ENCODE results near the gene XYLT1. TPM values are rescaled to one million over a fixed set of nuclear protein-coding genes. Genes with fewer than 3 reads are reported as not detected.
A peak's percentile ranks its signal among the peaks of the same experiment; 100 is the strongest.

The XYLT1 gene
- total and polyA plus RNA-seq, 9 of the 15 experiments (the other 6 are each of a cell fraction or from before 2014, with no cell fraction given): 0.03 to 0.09 (median 0.08) TPM; not detected in 6

DNA sequence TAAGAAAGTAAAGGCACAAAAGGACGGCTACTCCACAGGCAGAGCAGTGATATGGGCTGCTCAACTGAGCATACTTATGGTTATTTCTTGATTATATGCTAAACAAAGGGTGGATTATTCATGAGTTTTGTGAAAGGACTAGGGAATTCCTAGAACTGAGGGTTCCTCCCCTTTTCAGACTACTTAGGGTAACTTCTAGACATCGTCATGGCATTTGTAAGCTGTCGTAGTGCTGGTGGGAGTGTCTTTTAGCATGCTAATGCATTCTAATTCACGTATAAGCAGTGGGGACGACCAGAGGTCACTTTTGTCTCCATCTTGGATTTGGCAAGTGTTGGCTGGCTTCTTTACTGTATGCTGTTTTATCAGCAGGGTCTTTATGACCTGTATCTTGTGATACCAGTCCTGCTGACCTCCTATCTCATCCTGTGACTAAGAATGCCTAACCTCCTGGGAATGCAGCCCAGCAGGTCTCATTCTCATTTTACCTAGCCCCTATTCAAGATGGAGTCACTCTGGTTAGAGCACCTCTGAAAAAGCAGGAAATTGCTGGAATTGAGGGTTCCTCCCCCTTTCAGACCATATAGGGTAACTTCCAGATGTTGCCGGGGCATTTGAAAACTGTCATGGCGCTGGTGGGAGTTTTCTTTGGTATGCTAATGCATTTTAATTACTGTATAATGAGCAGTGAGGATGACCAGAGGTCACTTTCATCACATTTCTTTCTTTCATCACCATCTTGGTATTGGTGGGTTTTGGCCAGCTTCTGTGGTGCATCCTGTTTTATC lies 388.5 kb downstream of the XYLT1 start:
- Histone ChIP-seq H3K79me2 (ENCODE audit: control insufficient read depth, insufficient read depth, low read length) (no peaks in the 10 kb centered on the region; the same call in 2 of the 3 replicates), H4K20me1 (replicated peaks; ENCODE audit: control insufficient read depth, insufficient read depth, low read length) (peaks cover 14% of the 10 kb centered on the region; the same call in 1 of the 2 replicates), H3K4me3 (no peak overlapping the region), H3K4me2 (ENCODE audit: insufficient read depth, low read length) (peak overlapping the region; percentile 38; the same call in 1 of the 2 replicates), H3K9me1 (ENCODE audit: control insufficient read depth, insufficient read depth, low read length) (no peaks in the 10 kb centered on the region), H3K27ac (ENCODE audit: extremely low read depth, low read depth, low read length) (no peak overlapping the region), H3K4me1 (replicated peaks in 1 of 2; ENCODE audit: control insufficient read depth in 2 of 2, insufficient read depth in 2 of 2, low read length in 2 of 2) (peaks cover 0 to 22% of the 10 kb centered on the region in 2 experiments; a peak in 2 of 5 replicates), H3K9me3 (replicated peaks; ENCODE audit: control insufficient read depth, insufficient read depth, low read depth, low read length) (no peaks in the 10 kb centered on the region), H2AFZ (ENCODE audit: low read depth, low read length) (no peak overlapping the region), H3K27me3 (ENCODE audit: control insufficient read depth in 2 of 2, insufficient read depth in 2 of 2, low read length in 2 of 2) (no peaks in the 10 kb centered on the region), H3K9ac (ENCODE audit: insufficient read depth in 1 of 2, low read depth in 2 of 2, low read length in 2 of 2) (no peak overlapping the region), H3K36me3 (ENCODE audit: control insufficient read depth, insufficient read depth, low read length) (no peaks in the 10 kb centered on the region)
- no TSS peak for BruUV-seq (replicated peaks)
- WGBS (ENCODE audit: insufficient coverage, low coverage, missing lambda C conversion rate): 14% methylated on average over 7 of the region's 7 CpGs
- in situ Hi-C loops (cut with MboI): no loop called here
- no peak for FAIRE-seq
- ATAC-seq: peak; percentile 77
- ChIA-PET CTCF (ENCODE audit: low intra/inter-chr PET ratio) (no interaction called here), POLR2A (interaction anchor here (0.6 kb wide), 1 partner anchor 9 kb away, joined by 4 read pairs; no protein-coding TSS in a partner anchor)
- DNase-seq (ENCODE audit: extremely low read depth in 1 of 4, low spot score in 3 of 4): peak in 1 of 4 experiments; percentile 32
- intact Hi-C loops (cut with micrococcal nuclease): no loop called here
- TF ChIP-seq, protein P1, sequence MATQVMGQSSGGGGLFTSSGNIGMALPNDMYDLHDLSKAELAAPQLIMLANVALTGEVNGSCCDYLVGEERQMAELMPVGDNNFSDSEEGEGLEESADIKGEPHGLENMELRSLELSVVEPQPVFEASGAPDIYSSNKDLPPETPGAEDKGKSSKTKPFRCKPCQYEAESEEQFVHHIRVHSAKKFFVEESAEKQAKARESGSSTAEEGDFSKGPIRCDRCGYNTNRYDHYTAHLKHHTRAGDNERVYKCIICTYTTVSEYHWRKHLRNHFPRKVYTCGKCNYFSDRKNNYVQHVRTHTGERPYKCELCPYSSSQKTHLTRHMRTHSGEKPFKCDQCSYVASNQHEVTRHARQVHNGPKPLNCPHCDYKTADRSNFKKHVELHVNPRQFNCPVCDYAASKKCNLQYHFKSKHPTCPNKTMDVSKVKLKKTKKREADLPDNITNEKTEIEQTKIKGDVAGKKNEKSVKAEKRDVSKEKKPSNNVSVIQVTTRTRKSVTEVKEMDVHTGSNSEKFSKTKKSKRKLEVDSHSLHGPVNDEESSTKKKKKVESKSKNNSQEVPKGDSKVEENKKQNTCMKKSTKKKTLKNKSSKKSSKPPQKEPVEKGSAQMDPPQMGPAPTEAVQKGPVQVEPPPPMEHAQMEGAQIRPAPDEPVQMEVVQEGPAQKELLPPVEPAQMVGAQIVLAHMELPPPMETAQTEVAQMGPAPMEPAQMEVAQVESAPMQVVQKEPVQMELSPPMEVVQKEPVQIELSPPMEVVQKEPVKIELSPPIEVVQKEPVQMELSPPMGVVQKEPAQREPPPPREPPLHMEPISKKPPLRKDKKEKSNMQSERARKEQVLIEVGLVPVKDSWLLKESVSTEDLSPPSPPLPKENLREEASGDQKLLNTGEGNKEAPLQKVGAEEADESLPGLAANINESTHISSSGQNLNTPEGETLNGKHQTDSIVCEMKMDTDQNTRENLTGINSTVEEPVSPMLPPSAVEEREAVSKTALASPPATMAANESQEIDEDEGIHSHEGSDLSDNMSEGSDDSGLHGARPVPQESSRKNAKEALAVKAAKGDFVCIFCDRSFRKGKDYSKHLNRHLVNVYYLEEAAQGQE (IDR thresholded peaks at IDR 0.05; ENCODE audit: borderline replicate concordance): no peak
- TF ChIP-seq, protein P1 (CRISPR knock-in tag; IDR thresholded peaks at IDR 0.05; ENCODE audit: low read depth): no peak
- no peak for TF ChIP-seq TCF7L2 (IDR thresholded peaks at IDR 0.05; ENCODE audit: low read depth, low read length)
- no peak for TF ChIP-seq CBX5 (IDR thresholded peaks at IDR 0.05; ENCODE audit: borderline replicate concordance, low read depth)
- TF ChIP-seq ZFPM2 (CRISPR knock-in tag; IDR thresholded peaks at IDR 0.05): no peak
- TF ChIP-seq CEBPB (tag; IDR thresholded peaks at IDR 0.05): peak; percentile 36; the same call in 1 of the 2 replicates
- TF ChIP-seq PTTG1 (tag; IDR thresholded peaks at IDR 0.05; ENCODE audit: low read depth): peak; percentile 89
- TF ChIP-seq KLF13 (tag; IDR thresholded peaks at IDR 0.05; ENCODE audit: borderline replicate concordance, low read depth): peak; percentile 76; the same call in 1 of the 2 replicates
- TF ChIP-seq CREBBP (IDR thresholded peaks at IDR 0.05; ENCODE audit: low read depth, low read length): no peak
- TF ChIP-seq NFE2 (IDR thresholded peaks at IDR 0.05; ENCODE audit: low read depth): no peak
- TF ChIP-seq, protein P2, sequence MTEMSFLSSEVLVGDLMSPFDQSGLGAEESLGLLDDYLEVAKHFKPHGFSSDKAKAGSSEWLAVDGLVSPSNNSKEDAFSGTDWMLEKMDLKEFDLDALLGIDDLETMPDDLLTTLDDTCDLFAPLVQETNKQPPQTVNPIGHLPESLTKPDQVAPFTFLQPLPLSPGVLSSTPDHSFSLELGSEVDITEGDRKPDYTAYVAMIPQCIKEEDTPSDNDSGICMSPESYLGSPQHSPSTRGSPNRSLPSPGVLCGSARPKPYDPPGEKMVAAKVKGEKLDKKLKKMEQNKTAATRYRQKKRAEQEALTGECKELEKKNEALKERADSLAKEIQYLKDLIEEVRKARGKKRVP (CRISPR knock-in tag; IDR thresholded peaks at IDR 0.05): peak; percentile 48; the same call in 1 of the 2 replicates

Measured in K562 (cell line).